Measurements from ENCODE around the gene PITPNM2.
"Not testable (repeated sequence)": the region's sequence is repeated elsewhere in the genome, so short reads cannot be mapped to it uniquely, and the experiment has no call there.

The PITPNM2 gene

DNA sequence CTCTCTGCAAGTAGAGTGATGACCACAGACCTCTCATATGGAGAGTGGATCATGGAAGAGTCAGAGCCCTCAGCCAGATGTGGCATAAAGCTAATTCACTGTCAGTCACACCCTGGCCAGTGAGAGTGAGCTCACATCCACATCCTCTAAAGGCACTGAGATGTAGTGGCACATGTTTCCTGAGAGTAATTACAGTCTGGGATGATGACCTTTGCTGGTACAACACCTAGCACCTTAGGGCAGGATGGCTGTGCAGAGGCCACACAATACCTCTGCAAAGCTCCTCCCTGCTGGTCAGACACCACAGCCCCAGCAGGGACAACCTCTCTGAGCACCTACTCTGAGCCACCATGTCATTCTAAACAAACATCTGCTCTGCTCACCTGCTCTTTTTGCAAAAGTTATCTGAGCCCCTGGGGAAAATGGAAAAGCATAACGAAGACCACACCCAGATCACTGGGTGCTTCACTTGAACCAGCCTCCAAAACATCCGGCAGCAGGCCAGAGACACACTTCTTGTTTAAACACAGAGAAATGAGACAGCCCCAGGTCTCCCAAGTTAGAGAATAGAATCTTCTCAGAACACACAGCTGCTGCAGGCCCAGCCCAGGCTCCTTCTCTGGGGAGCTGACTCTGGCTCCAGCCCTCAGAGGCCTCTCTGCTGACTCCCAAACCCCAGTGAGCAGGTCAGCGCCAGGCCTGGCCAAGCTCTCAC lies 30.3 kb downstream of the PITPNM2 start:
- FAIRE-seq, result no peak

DNA sequence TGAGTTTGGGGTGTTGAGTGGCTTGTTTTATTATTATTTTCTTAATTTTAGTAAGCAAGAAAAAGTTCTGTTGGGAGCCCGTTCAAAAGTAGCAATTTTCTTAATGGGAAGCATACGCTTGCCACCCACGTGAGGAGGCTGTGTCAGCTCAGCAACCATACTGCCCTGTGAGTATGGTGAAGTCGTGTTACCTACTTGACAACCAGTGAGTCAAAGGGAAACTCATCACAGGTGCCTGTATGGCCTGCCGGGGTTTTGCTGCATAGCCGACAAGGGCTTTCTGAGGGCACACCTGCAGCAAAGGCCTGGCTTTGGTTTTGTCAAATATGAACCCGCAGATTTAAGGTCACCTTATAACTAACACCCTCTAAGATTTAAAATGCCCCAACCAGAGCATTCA lies 31.1 kb downstream of the PITPNM2 start:
- no peak for FAIRE-seq

DNA sequence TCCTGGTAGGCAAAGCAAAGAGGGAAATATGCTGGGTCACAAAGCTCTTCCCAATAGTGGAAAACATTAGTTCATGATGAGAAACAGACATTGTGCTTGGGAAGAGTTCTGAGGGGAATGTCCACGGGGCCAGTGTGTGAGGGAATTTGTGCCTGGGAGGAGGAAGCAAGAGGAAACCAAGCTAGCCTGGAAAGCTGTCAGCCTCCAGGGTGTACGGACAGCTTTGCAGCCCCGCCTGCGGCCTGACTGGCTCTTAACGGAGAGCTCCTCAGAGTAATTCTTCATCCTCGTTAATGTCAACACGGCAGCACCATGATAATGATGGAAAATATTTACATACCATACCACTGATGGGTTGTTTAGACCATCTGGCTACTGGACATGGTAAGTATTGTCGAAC lies 32.4 kb downstream of the PITPNM2 start:
- FAIRE-seq, result no peak

DNA sequence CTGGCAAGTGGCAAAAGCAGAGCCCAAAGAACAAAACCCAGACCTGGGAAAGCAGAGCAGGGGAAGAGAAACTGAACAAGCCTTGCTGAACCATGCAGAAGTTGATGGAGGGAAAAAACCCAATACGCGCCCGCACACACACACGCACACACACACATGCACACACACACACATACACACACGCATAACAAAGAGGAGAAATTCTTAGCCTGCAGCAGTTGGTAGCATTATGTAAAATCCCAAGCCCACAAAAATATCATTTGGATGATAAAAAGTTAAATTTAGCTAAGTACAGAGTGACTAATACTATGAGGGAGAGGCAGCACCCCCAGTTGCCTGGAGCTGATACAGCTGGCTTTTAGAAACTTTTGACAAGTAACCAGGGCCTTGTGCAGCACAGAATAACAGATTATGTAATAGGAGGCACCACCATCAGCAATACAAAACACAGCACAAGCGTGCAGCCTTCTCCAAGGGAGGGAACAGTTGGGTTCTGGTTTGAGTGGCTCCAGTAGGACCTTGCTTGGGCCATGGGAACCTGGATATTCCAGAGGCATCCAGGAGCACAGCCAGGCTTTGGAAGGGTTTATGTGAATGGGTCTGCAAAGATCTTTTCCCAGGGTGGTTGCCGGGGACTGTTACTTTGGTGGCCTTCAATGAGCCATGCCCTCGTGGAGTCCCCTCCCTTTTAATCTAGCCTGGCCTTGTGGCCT lies 35.3 kb downstream of the PITPNM2 start:
- FAIRE-seq, result no peak

DNA sequence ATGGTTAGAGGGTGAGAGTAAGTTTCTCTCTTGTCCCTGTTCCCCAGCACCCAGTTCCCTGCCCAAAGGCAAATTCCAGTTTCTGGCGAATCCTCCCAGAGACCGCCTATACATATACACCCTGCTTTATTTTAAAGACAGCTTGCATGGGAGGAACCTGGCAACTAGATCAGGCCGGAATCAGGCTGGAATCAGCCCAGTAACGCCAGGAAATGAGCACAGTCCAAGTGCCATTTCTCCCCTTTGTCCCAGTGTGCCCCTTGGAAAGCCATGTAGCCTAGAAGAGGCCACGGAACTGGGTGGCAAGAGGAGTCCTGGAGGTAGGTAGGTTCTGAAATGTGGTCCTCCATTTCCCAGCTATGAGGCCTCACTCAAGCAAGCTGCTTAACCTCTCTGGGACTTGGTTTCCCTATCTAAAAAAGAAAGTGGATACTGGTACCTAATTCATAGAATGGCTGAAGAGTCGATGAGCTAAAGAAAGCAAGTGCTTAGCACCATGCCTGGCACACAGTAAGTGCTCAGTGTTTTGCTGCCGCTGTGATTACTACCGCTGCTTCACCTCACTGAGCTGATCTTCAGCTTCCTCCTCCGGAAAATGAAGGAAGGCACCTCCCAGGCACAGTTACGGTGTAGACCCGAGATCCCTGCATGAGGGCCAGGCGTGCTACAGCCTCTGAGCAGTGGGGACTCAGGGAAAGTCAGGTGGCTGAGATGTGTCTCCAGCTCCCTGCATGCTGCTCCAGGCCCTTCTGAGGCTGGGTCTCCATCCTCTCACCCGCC lies 36.4 kb downstream of the PITPNM2 start:
- FAIRE-seq, result no peak

DNA sequence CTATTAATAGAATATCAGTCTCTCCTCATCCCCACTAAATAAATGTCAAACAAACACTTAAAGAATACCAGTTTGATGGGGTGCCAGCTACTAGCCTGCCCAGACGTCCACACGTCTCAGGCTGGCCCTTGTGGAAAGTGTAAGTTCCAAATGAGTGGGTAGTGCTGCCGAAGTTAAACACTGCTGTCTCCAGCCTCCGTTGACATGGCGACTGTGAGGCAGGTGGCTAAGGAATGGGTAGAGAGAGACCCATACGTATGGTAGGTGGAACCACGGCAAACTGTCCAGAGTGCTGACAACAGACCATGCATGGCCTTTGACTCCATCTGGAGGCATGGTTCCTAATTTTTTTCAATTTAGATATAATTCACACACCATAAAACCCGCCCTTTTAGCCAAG lies 37.9 kb downstream of the PITPNM2 start:
- no peak for FAIRE-seq

DNA sequence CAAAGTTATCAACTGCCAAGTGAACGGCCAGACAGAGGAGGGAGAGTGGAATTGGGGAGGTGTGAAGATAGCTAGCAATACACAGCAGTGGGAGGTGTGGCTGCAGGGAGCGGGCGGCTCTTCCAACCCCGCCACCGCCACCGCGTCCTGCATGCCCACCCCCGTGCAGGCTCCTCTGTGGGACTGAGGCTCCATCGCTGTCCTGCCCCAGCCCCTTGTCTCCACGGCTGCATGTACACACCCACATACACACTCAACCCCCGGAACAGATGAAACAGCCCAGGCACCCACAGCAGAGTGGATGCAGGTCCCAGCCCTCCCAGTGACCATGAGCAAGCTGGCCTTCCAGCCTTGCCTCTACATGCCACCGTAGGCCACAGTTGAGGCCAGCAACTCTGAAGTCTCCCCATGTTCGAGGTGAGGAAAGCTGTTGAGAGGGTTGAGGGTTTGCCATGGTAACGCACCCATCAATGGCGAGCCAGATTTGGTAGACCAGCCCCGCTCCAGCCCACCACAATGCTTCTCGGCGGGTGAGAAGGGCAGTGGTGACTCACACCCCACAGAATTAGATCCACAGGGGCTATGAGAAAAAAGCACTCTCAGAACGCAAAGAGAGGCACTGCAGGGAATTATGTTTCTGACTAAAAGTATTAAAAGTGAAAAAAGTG lies 39.3 kb downstream of the PITPNM2 start:
- FAIRE-seq, result no peak

DNA sequence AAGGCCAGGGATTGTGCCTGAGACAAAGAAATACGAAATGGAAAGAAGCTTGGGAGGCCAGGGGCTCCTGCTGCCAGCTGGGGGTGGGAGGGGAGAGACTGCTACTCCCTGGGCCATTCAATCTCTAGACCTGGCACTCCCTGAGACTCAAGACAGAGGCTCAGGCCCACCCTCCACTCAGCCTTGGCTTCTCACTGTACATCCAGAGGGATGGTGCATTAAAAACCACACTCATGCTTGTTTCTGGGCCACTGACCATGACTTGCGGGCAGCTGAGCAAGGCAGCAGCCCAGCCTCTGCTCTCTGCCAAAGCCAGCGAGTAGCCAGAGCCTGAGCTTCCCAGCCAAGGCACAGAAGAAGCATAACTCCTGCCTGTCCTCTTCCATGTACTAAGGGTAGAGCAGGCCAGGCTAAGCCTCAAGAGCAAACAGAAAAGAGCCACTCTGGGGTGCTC lies 41.5 kb downstream of the PITPNM2 start:
- no peak for FAIRE-seq

DNA sequence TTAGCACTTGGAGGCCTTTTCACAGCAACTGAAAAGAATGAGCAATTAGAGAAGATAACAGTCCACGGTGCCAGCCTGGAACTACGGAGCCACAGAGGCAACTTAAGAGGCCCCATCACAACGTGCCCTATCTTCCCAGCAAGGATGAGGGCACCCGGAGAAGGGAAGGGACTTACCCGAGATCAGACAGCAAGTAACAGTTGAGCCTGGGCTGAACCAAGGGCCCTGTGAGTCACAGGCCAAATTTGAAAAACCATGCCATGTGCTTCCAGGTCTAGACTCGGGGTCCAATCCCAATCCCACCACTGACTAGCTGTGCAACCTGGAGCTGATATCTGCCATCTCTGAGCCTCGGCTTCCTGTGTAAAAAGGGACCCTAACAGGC lies 42.2 kb downstream of the PITPNM2 start:
- no peak for FAIRE-seq

DNA sequence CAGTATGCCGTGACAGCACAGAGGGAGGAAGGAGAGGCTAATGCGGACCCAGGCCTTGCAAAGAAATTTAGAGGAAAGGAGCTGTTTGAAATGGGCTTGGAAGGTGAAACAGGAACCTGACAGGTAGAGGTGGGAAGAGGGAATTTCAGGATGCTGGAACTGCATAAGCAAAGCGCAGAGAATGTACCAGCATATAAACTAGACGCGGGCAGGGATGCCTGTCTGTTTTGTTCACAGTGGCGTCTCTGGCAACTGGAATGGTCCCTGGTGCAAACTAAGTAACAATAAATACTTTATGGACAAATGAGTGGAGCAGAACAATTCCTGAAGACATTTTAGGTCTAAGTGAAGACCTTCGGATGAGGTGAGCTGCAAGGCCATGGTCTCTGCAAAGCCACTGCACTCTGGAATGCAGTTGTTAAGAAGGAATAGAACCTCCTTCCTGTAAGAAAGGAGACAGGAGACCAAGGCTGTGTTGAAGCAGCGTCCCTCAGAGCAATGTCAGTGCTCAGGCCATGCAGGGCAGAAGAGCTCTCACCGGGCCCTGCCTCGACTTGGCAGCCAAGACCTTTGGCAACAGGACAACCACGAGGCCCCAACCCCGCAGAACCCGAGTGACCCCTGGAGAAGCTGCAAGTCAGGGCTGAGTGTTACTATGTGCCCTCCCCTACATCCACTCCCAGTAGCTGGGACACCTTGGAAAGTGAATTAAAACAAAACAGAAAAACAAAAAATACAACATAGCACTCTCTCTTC lies 42.8 kb downstream of the PITPNM2 start:
- FAIRE-seq, result no peak

DNA sequence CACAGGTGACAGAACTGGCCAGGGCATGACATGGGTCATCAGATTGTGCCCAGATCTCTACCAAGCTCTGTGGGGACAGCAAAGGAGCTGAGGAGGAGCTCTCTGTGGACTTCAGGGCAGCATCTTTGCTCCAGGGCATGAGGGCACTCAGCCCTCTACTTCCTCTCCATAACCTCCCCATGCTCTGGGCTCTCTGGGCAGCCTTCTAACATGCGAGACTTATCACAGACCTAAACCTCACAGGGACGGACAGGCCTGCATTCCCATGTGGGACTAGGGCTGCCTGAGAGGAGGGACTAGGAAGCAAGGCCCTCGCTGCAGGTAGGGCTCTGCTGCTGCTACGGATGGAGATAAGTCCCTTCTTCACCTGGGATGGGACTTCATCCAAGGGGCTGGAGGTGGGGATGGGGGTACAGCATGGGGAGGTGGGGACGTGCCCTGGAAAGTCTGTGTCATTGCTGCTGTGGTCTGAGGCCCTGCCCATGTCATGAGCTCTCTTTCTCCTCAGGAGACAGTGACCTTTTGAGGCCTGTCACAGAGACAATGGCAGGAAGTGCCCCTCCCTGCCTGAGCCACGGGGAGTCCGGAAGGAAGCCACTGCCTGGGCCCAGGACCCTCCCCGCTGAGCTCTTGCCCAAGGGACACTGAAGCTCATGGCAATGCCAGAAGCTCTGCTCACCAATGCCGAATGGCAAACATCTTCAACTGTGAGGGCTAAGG lies 44.1 kb downstream of the PITPNM2 start:
- FAIRE-seq, result no peak

DNA sequence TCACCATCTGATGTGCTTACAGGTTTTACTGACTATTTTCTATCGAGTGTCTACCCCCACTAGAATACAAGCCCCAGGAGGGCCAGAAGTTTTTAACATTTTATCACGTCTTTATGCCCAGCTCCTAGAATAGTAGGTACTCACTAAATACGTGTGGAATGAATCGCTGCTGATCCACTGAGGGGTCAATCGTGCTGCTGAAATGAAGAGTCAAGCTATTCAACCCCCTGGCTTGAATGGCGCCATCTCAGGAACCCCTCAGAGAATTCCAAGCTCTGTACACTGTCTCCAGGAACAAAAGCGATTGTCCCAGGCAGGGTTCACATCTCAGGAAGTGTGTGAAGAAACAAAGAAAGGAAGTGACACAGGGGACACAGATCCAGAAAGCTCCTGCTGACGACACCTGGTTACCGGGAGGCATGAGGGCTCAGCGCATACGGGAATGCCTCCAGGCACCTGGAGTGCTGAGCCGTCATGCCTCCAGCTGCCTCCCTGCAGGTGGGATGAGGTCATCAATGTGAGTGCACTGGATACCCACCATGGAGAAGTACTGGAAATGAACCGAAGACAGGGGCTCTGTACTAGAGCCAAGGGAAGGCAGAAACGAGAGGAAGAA lies 45.6 kb downstream of the PITPNM2 start:
- no peak for FAIRE-seq

DNA sequence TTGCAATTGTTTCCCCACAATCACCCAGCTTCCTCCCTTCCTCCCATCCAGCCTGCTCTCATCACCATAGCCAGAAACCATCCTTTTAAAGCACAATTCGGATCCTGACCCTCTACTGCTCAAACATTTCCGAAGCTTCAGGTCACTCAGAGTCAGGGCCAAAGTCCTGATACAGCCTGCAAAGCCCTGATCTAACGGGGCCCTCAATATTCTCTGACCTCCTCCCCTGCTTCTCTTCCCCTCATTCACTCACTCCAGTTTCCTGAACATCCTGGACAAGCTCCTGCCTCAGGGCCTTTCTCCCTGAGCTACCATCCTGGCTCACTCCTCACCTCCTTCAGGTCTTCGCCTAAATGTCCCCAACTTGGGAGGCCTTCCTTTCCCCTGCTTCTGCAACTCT lies 46.1 kb downstream of the PITPNM2 start:
- FAIRE-seq, result no peak

DNA sequence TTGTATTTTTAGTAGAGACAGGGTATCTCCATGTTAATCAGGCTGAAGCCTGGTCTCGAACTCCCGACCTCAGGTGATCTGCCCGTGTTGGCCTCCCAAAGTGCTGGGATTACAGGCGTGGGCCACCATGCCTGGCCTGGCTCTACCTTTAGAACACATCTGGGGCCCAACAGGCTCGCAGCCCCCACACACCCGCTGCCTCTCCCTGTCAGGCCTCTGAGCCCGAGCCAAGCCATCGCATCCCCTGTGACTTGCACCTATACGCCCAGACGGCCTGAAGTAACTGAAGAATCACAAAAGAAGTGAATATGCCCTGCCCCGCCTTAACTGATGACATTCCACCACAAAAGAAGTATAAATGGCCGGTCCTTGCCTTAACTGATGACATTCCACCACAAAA lies 46.8 kb downstream of the PITPNM2 start:
- not testable (repeated sequence) for FAIRE-seq

DNA sequence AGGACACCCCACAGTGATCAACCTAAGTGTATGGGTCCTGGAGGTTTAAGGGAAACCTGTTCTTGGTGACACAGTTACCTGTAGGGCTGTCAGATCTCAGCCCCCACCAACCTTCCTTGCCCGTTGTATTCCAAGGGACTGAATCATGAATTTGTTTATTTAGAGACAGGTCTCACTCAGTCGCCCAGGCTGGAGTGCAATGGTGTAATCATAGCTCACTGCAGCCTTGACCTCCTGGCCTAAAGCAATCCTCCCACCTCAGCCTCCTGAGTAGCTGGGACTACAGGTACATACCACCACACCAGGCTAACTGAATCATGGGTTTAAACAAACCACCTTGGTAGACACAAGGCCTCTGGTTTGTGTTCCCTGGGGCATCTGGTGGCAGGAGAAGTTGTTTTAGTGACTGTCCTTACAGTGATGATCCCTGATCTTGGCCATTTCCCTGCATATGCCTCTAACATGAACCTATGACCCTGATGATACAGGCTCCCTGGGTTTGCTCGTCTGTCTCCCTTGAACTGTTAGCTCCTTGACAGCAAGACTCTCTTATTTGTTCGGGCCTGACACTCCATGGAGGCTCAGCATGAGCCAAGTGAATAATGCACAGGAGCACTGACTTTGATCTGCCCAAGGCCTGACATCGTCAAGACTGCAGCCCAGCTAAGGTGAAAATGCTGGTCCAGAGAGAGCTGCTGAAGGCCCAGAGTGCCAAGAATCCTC lies 47.9 kb downstream of the PITPNM2 start:
- FAIRE-seq, result no peak

DNA sequence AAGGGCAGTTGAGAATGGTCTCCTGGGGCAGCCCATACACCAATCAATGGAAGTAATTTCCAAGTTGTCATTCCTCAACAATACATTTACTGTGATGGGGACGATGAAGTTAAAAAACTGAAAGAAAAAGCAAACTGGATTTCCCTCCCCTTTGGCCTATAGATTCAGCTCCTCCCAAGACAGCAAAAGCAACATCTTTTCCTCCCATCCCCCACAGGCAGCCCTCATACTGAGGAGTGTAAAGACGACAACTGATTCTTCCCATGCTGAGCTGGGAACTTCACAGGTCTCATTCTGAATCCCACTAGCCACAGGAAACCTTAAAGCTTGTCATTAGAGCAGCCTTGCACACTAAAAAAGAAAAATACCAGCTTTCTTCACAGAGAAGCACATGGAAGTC lies 48.5 kb downstream of the PITPNM2 start:
- FAIRE-seq, result no peak

DNA sequence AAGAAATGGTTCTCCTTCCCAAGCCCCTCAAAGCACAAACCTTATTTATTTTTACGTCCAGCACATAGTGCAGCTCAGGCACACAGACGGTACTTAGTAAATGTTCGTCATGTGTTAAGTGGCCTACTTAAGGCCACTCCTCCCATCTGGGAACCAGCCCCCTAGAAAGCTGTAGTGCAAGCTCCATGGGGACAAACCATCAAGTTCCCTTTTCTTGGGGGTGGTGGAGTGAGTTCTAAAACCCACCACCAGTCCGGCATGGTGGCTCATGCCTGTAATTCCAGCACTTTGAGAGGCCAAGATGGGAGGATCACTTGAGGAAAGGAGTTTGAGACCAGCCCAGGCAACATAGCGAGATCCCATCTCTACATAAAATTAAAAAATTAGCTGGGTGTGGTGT lies 49.4 kb downstream of the PITPNM2 start:
- FAIRE-seq, result no peak

All from colon (tissue), 2 donors.